Tibial nerve (tissue), 4 donors: ENCODE data around the gene PTPRM. TPM values are rescaled to one million over a fixed set of nuclear protein-coding genes. Genes with fewer than 3 reads are reported as not detected.

ENCODE experiments used
- DNase-seq, 2 donors: peaks; one replicate each; pipeline ENCODE4 v3.0.0-alpha.2; 2019; ENCODE audit warnings: low spot score in 2 of 2
- H3K27ac ChIP-seq, 4 donors: fragments of 200-600 bp; sonication (generic) in 3 of 4; one replicate each; pipeline ENCODE4 v1.5.1; 2017 to 2019; ENCODE audit warnings: mild to moderate bottlenecking in 1 of 4
- H3K27me3 ChIP-seq, 2 donors: fragments of 200-600 bp; sonication (generic) in 1 of 2; one replicate each; pipeline versions ENCODE4 v1.5.1 to v1.6.0; 2017 to 2019
- H3K36me3 ChIP-seq, 3 donors: fragments of 200-600 bp; sonication (generic); one replicate each; pipeline ENCODE4 v1.5.1; 2018 to 2019
- H3K4me1 ChIP-seq, 4 donors: fragments of 200-600 bp; sonication (generic) in 3 of 4; one replicate each; pipeline ENCODE4 v1.5.1; 2017 to 2019
- H3K4me3 ChIP-seq, 4 donors: fragments of 200-600 bp; sonication (generic) in 3 of 4; one replicate each; pipeline ENCODE4 v1.5.1; 2017 to 2019; ENCODE audit warnings: mild to moderate bottlenecking in 1 of 4, moderate library complexity in 1 of 4
- H3K9me3 ChIP-seq, 4 donors: fragments of 200-600 bp; sonication (generic) in 3 of 4; one replicate each; pipeline ENCODE4 v1.5.1; 2017 to 2019
- CTCF ChIP-seq, 5 experiments: fragments of 200-600 bp in 3 of 5; fragments of 450-650 bp in 2 of 5; sonication (generic) in 3 of 5; IDR thresholded peaks; one replicate each; pipeline ENCODE4 v1.5.1; 2016 to 2019; ENCODE audit warnings: antibody characterized with exemption in 5 of 5, mild to moderate bottlenecking in 3 of 5, moderate library complexity in 2 of 5
- EP300 ChIP-seq, 2 donors: sonication (generic); formaldehyde crosslinking; IDR thresholded peaks; one replicate each; pipeline ENCODE4 v1.6.1; 2017; ENCODE audit warnings: antibody characterized with exemption in 2 of 2, mild to moderate bottlenecking in 1 of 2
- POLR2A ChIP-seq, 2 donors: fragments of 450-650 bp; IDR thresholded peaks; one replicate each; pipeline ENCODE4 v1.6.1; 2017; ENCODE audit warnings: antibody characterized with exemption in 2 of 2, mild to moderate bottlenecking in 2 of 2, moderate library complexity in 2 of 2
- WGBS, 2 donors: methylation state at CpG; one replicate each; pipeline ENCODE4 v1.1.5; 2018; 5-methylcytosine and 5-hydroxymethylcytosine counted together
- total RNA-seq, 4 donors: library from RNA; depleted of rRNA; stranded (reverse); fragments of >200 nt; gene quantifications; one replicate each; pipeline ENCODE4 v1.1.0, GENCODE V29; 2016

PTPRM gene
- total RNA-seq, 4 donors from 2014 or later: 62.2 to 92.4 (median 80.7) TPM

DNA sequence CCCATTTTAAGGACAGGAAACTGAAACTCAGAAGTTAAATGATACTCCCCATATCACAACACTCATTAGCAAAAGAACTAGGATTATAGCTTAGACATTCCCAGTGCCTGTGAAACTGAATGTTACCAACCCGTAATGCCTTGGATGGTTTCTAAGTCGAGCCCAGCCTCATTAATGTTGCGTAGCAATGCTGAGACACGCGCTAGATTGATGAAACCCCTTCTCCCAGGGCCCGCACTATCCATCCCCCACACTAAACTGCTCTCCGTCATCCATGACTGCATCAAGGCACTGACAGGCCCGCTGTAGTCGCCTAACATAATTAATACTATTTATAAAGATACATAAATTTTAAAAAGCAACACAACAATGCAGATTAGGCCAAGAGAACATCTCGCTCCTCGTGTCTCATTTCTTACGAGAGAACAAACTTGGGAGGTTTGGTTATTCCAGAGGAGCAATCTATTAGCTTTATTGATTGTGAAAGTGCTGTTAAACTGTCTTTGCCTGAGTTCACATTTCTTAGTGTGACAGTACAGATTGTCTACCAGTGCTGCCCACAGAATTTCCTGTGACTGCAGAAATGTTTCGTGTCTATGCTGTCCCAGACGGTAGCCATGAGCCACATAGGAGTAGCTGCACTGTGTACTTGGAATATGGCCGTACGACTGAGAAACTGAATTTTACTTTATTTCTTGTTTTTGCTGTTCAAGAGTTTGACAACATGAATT is 729.9 kb downstream of the PTPRM start:
- Histone ChIP-seq H3K36me3 (peaks cover 0 to 18% (median 0%) of the 10 kb centered on the region in 3 donors), H3K27ac (no peak overlapping the region), H3K9me3 (no peaks in the 10 kb centered on the region), H3K4me1 (peaks cover 0 to 10% (median 2%) of the 10 kb centered on the region in 4 donors), H3K4me3 (no peak overlapping the region), H3K27me3 (no peaks in the 10 kb centered on the region)
- no peak for DNase-seq
- TF ChIP-seq CTCF (IDR thresholded peaks at IDR 0.05) (no peak), EP300 (IDR thresholded peaks at IDR 0.05) (no peak), POLR2A (IDR thresholded peaks at IDR 0.05) (no peak)
- 92 to 94% methylated on average over 16 of the region's 16 CpGs for WGBS, 2 donors

DNA sequence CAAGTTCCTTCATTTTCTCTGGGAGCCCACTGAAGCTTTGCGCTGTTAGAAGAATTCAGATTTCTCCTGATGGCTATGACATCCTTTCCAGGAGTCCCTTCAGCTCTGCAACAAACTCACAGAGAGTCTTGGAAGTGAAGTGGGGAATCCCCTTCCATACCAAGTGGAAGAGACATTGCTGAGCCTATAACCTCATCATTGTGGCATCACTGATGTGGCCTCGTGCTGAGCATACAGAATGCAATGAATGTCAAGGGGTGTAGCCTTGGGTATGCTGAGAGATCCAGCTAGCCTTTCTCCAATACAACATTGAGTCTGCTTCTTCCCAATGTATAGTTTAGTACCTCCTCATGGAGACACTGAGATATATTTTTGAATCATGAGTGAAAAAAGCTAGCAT is 731.1 kb downstream of the PTPRM start:
- no peak overlapping the region for H3K27ac ChIP-seq
- no peak overlapping the region for H3K4me3 ChIP-seq
- no peaks in the 10 kb centered on the region for H3K27me3 ChIP-seq
- no peak for DNase-seq
- peaks cover 0 to 22% (median 0%) of the 10 kb centered on the region in 3 donors for H3K36me3 ChIP-seq
- H3K4me1 ChIP-seq: peaks cover 0 to 6% (median 2%) of the 10 kb centered on the region in 4 donors
- TF ChIP-seq CTCF (IDR thresholded peaks at IDR 0.05) (no peak), POLR2A (IDR thresholded peaks at IDR 0.05) (no peak), EP300 (IDR thresholded peaks at IDR 0.05) (no peak)
- no peaks in the 10 kb centered on the region for H3K9me3 ChIP-seq
- WGBS, 2 donors: 91% methylated on average over 2 of the region's 2 CpGs

GRCh38 chr18:8299054-8299980 is 732.2 kb downstream of the PTPRM start:
- H3K27ac ChIP-seq: no peak overlapping the region
- WGBS, 2 donors: 86 to 89% methylated on average over 8 of the region's 8 CpGs
- no peaks in the 10 kb centered on the region for H3K9me3 ChIP-seq
- H3K4me1 ChIP-seq: no peaks in the 10 kb centered on the region
- H3K27me3 ChIP-seq: no peaks in the 10 kb centered on the region
- no peak for TF ChIP-seq POLR2A (IDR thresholded peaks at IDR 0.05)
- no peak for TF ChIP-seq EP300 (IDR thresholded peaks at IDR 0.05)
- no peak for TF ChIP-seq CTCF (IDR thresholded peaks at IDR 0.05)
- H3K4me3 ChIP-seq: no peak overlapping the region
- no peak for DNase-seq
- peaks cover 0 to 24% (median 0%) of the 10 kb centered on the region in 3 donors for H3K36me3 ChIP-seq

DNA sequence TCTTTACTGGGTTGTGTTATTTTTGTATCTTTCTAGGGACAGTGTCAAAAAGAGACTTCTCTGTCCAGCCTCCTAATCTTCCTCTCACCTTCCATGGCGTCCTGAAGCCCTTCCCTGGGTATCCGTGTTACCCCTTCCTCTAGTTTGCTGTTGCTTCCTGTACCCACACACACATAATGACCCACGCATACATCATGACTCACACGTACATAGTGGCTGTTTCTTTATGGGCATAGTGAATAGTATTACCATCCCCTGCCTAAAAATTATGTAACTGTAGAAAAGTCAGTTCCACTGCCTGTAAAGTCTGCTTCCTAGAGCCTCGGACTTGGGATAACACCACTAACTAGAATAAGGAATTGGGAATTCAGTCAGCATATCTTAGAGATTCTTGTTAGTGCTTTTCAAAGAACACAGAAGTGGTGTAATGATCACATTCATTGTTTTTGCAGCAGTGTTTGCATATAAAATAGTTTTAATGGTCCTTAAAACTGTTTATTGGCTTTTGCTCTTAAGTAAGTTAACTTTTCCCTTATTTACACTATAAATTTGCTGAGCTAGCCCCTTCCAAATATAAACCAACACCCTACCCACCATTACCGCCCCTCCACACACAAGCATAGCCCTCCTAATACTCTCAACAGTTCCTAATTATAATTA is 733.8 kb downstream of the PTPRM start:
- Histone ChIP-seq H3K27me3 (no peaks in the 10 kb centered on the region), H3K27ac (no peak overlapping the region), H3K36me3 (peaks cover 0 to 24% (median 0%) of the 10 kb centered on the region in 3 donors), H3K4me1 (no peaks in the 10 kb centered on the region), H3K4me3 (no peak overlapping the region), H3K9me3 (no peaks in the 10 kb centered on the region)
- WGBS, 2 donors: 80 to 84% methylated on average over 6 of the region's 6 CpGs
- no peak for TF ChIP-seq EP300 (IDR thresholded peaks at IDR 0.05)
- TF ChIP-seq POLR2A (IDR thresholded peaks at IDR 0.05): no peak
- no peak for TF ChIP-seq CTCF (IDR thresholded peaks at IDR 0.05)
- DNase-seq: no peak
